SK-N-SH (cell line): ENCODE data around the gene KLHDC3. TPM values are rescaled to one million over a fixed set of nuclear protein-coding genes. Genes with fewer than 3 reads are reported as not detected.

Experiments
- CTCF ChIA-PET: fragments of 300-600, 350-600 bp; formaldehyde crosslinking; extraction: SDS; loops from one replicate; lab custom pipeline; 2021; lab: Yijun Ruan, JAX
- POLR2A ChIA-PET: fragments of 350-600 bp; sonication (Branson Sonifier 250); formaldehyde crosslinking; extraction: SDS; loops from one replicate; lab custom pipeline; 2020; ENCODE audit warnings: antibody characterized with exemption, inconsistent platforms; lab: Yijun Ruan, JAX
- DNase-seq: peaks from one replicate; pipeline ENCODE4 v3.0.0; 2012
- H2AFZ ChIP-seq: fragments of 200-600 bp; sonication (generic); 2 replicates; pipeline ENCODE4 v1.8.1; 2016; ENCODE audit warnings: antibody characterized with exemption, mild to moderate bottlenecking, low read depth
- H3F3A ChIP-seq: fragments of 200-600 bp; sonication (generic); replicated peaks from 2 replicates; pipeline ENCODE3; 2016; ENCODE audit warnings: antibody characterized with exemption, mild to moderate bottlenecking; ENCODE audit not compliant: insufficient read depth
- H3K27ac ChIP-seq, 2 experiments: fragments of 200-500 bp in 1 of 2; fragments of 200-600 bp in 1 of 2; sonication (Bioruptor generic) in 1 of 2; sonication (generic), shearing (Covaris generic) in 1 of 2; 2 replicates each; pipeline versions ENCODE4 v1.5.1 to v1.6.1; 2014 to 2016; ENCODE audit warnings: low read depth in 2 of 2, inconsistent platforms in 1 of 2, low read length in 1 of 2, mild to moderate bottlenecking in 1 of 2, mixed read lengths in 1 of 2
- H3K27me3 ChIP-seq: fragments of 200-600 bp; sonication (generic), shearing (Covaris generic); 2 replicates; pipeline ENCODE4 v1.6.1; 2016; ENCODE audit warnings: mixed run types; ENCODE audit not compliant: insufficient read depth
- H3K36me3 ChIP-seq, 2 experiments: fragments of 200-500 bp in 1 of 2; fragments of 200-600 bp in 1 of 2; sonication (Bioruptor generic) in 1 of 2; sonication (generic) in 1 of 2; replicated peaks in 1 of 2; 2 replicates each; pipeline versions ENCODE3 to v1.5.1; 2014 to 2016; ENCODE audit warnings: low read length in 1 of 2, mild to moderate bottlenecking in 1 of 2; ENCODE audit not compliant: insufficient read depth in 2 of 2, control insufficient read depth in 1 of 2
- H3K4me1 ChIP-seq, 2 experiments: fragments of 200-500 bp in 1 of 2; fragments of 200-600 bp in 1 of 2; sonication (Bioruptor generic) in 1 of 2; sonication (generic), shearing (Covaris generic) in 1 of 2; 2 replicates each; pipeline versions ENCODE4 v1.5.1 to v1.6.1; 2014 to 2016; ENCODE audit warnings: low read depth in 1 of 2, low read length in 1 of 2, mixed run types in 1 of 2; ENCODE audit not compliant: insufficient read depth in 2 of 2, control insufficient read depth in 1 of 2
- H3K4me2 ChIP-seq: fragments of 200-600 bp; sonication (generic), shearing (Covaris generic); 2 replicates; pipeline ENCODE4 v1.6.1; 2017; ENCODE audit warnings: mixed run types
- H3K4me3 ChIP-seq, 2 experiments: fragments of 200-500 bp in 1 of 2; fragments of 200-600 bp in 1 of 2; sonication (Bioruptor generic) in 1 of 2; sonication (generic), shearing (Covaris generic) in 1 of 2; 2 replicates each; pipeline versions ENCODE4 v1.5.1 to v1.8.1; 2014 to 2016; ENCODE audit warnings: low read depth in 2 of 2, inconsistent platforms in 1 of 2, low read length in 1 of 2, mild to moderate bottlenecking in 1 of 2, mixed read lengths in 1 of 2, moderate library complexity in 1 of 2
- H3K79me2 ChIP-seq: fragments of 200-600 bp; sonication (generic); 2 replicates; pipeline ENCODE4 v1.8.1; 2017; ENCODE audit warnings: mild to moderate bottlenecking; ENCODE audit not compliant: insufficient read depth
- H3K9ac ChIP-seq: fragments of 200-600 bp; sonication (generic); 2 replicates; pipeline ENCODE4 v1.6.1; 2017; ENCODE audit warnings: mixed run types
- H3K9me2 ChIP-seq: fragments of 200-600 bp; sonication (generic); 2 replicates; pipeline ENCODE4 v1.6.1; 2017; ENCODE audit warnings: mixed run types
- H3K9me3 ChIP-seq: fragments of 200-600 bp; sonication (generic); 2 replicates; pipeline ENCODE4 v1.6.1; 2017; ENCODE audit warnings: mixed run types, mild to moderate bottlenecking, moderate library complexity
- H4K20me1 ChIP-seq: fragments of 200-600 bp; sonication (generic); 2 replicates; pipeline ENCODE4 v1.6.1; 2017; ENCODE audit warnings: mild to moderate bottlenecking, mixed run types; ENCODE audit not compliant: insufficient read depth
- CHD2 ChIP-seq: fragments of 150-350 bp; IDR thresholded peaks from 2 replicates; pipeline ENCODE4 v1.6.1; 2018; ENCODE audit warnings: low read length; ENCODE audit not compliant: partially characterized antibody
- FOSL2 ChIP-seq: IDR thresholded peaks from 2 replicates; pipeline ENCODE4 v1.4.0; 2012; ENCODE audit warnings: low read depth, mild to moderate bottlenecking, moderate library complexity, borderline replicate concordance
- IRF3 ChIP-seq: fragments of 150-350 bp; IDR thresholded peaks from 2 replicates; pipeline ENCODE4 v1.6.1; 2016; ENCODE audit warnings: mild to moderate bottlenecking, low read depth, low read length
- MAX ChIP-seq: IDR thresholded peaks from 2 replicates; pipeline ENCODE4 v1.4.0; 2012; ENCODE audit warnings: low read depth
- MXI1 ChIP-seq: IDR thresholded peaks from 2 replicates; pipeline ENCODE4 v1.6.1; 2012; ENCODE audit warnings: mild to moderate bottlenecking, low read depth, low read length, improper control_type of control experiment
- NFIC ChIP-seq: IDR thresholded peaks from 2 replicates; pipeline ENCODE4 v1.4.0; 2012; ENCODE audit warnings: borderline replicate concordance
- PBX3 ChIP-seq: IDR thresholded peaks from 2 replicates; pipeline ENCODE4; 2012
- RAD21 ChIP-seq: IDR thresholded peaks from 2 replicates; pipeline ENCODE4 v1.6.1; 2012; ENCODE audit warnings: mild to moderate bottlenecking, low read length
- RCOR1 ChIP-seq: fragments of 150-350 bp; IDR thresholded peaks from 2 replicates; pipeline ENCODE4 v1.6.1; 2017; ENCODE audit warnings: antibody characterized with exemption, low read length
- RFX5 ChIP-seq: IDR thresholded peaks from 2 replicates; pipeline ENCODE4 v1.6.1; 2012; ENCODE audit warnings: mild to moderate bottlenecking, improper control_type of control experiment, low read length
- SIN3A ChIP-seq: IDR thresholded peaks from 2 replicates; pipeline ENCODE4 v1.6.1; 2012; ENCODE audit warnings: low read depth, mild to moderate bottlenecking, low read length, moderate library complexity, borderline replicate concordance
- SMC3 ChIP-seq: IDR thresholded peaks from 2 replicates; pipeline ENCODE4 v1.6.1; 2012; ENCODE audit warnings: low read depth, low read length, improper control_type of control experiment
- TAF1 ChIP-seq: IDR thresholded peaks from 2 replicates; pipeline ENCODE4 v1.6.1; 2012; ENCODE audit warnings: low read depth, mild to moderate bottlenecking, low read length, moderate library complexity, borderline replicate concordance
- TCF12 ChIP-seq: IDR thresholded peaks from 2 replicates; pipeline ENCODE4 v1.4.0; 2012
- USF2 ChIP-seq: fragments of 150-350 bp; IDR thresholded peaks from 2 replicates; pipeline ENCODE4 v1.6.1; 2017; ENCODE audit warnings: antibody characterized with exemption, low read length, low read depth, borderline replicate concordance
- WGBS: methylation state at CpG from one replicate; pipeline ENCODE4 v1.1.6; 2017; ENCODE audit warnings: low lambda C conversion rate; 5-methylcytosine and 5-hydroxymethylcytosine counted together
- polyA plus RNA-seq, 3 experiments: library from polyadenylated mRNA; depleted of rRNA; stranded (reverse); fragments of >200 nt; gene quantifications; 2 replicates each; pipeline ENCODE4 v1.2.3, GENCODE V29; 2012

The KLHDC3 gene
- polyA plus RNA-seq, 1 of the 3 experiments (the other 2 are of a cell fraction) = 74.1 TPM

- no peak for DNase-seq
- no peaks in the 10 kb centered on the region for H3K9me3 ChIP-seq
- H2AFZ ChIP-seq = no peak overlapping the region
- no peak overlapping the region for H3K4me2 ChIP-seq
- ChIA-PET CTCF (interaction anchor here (0.6 to 1.5 kb wide), 2 partner anchors 96 to 449 kb away, joined by 3 to 5 read pairs; no protein-coding TSS in a partner anchor), POLR2A (no interaction called here)
- TF ChIP-seq TCF12 (no peak), MXI1 (no peak), RCOR1 (no peak), RFX5 (no peak), CHD2 (no peak), NFIC (no peak), MAX (no peak), SIN3A (no peak), RAD21 (no peak), TAF1 (no peak), FOSL2 (no peak)
- peaks cover 22% of the 10 kb centered on the region for H3K79me2 ChIP-seq
- no peaks in the 10 kb centered on the region for H3K27me3 ChIP-seq
- no peaks in the 10 kb centered on the region for H3F3A ChIP-seq
- H3K9me2 ChIP-seq = no peaks in the 10 kb centered on the region
- no peaks in the 10 kb centered on the region for H4K20me1 ChIP-seq
- H3K4me1 ChIP-seq = peaks cover 8 to 21% of the 10 kb centered on the region in 2 experiments; a peak in 3 of 4 replicates
- 93% methylated on average over 6 of the region's 7 CpGs for WGBS
- no peak overlapping the region for H3K4me3 ChIP-seq
- H3K36me3 ChIP-seq = peaks cover 14 to 68% of the 10 kb centered on the region in 2 experiments
- H3K27ac ChIP-seq = no peak overlapping the region
- H3K9ac ChIP-seq = no peak overlapping the region
Measured at GRCh38 chr6:43047998-43048397, 33.9 kb downstream of the KLHDC3 start.

- Histone ChIP-seq H3K27ac (no peak overlapping the region), H3K9me2 (no peaks in the 10 kb centered on the region), H4K20me1 (no peaks in the 10 kb centered on the region), H3F3A (peaks cover 4% of the 10 kb centered on the region), H3K4me2 (peak overlapping the region; percentile 99; the same call in 1 of the 2 replicates), H3K36me3 (peaks cover 12 to 54% of the 10 kb centered on the region in 2 experiments), H3K4me3 (0 out of 4 replicates have a peak overlapping the region, but pooled peaks of 1 of the 2 experiments have one; percentile 15), H3K79me2 (peaks cover 35% of the 10 kb centered on the region), H3K27me3 (no peaks in the 10 kb centered on the region), H3K9me3 (no peaks in the 10 kb centered on the region), H2AFZ (no peak overlapping the region), H3K4me1 (peaks cover 11 to 26% of the 10 kb centered on the region in 2 experiments; a peak in 3 of 4 replicates), H3K9ac (no peak overlapping the region; the same call in 1 of the 2 replicates)
- no peak for DNase-seq
- TF ChIP-seq TAF1 (no peak), SIN3A (no peak), MXI1 (no peak), USF2 (no peak), FOSL2 (no peak), IRF3 (no peak), SMC3 (no peak), PBX3 (no peak)
- 97% methylated on average over 13 of the region's 17 CpGs for WGBS
- POLR2A ChIA-PET = interaction anchor here (0.9 kb wide), 1 partner anchor 27 kb away, joined by 3 read pairs; no protein-coding TSS in a partner anchor
- CTCF ChIA-PET = interaction anchor here (1.0 to 2.3 kb wide), 3 partner anchors 79 to 150 kb away, joined by 4 to 6 read pairs (median 5); no protein-coding TSS in a partner anchor
Measured at GRCh38 chr6:43050981-43051380, 36.9 kb downstream of the KLHDC3 start.
